SKM-1 treated with dmso at 0.1 percent for 144 hours (cell line): ENCODE results near the gene CCDC191.
A peak's percentile ranks its signal among the peaks of the same experiment; 100 is the strongest.

Experiments used
- DNase-seq: peaks from one replicate; lab custom pipeline; 2025; ENCODE audit not compliant: unreplicated experiment; lab: John Stamatoyannopoulos, UW

Gene CCDC191

DNA sequence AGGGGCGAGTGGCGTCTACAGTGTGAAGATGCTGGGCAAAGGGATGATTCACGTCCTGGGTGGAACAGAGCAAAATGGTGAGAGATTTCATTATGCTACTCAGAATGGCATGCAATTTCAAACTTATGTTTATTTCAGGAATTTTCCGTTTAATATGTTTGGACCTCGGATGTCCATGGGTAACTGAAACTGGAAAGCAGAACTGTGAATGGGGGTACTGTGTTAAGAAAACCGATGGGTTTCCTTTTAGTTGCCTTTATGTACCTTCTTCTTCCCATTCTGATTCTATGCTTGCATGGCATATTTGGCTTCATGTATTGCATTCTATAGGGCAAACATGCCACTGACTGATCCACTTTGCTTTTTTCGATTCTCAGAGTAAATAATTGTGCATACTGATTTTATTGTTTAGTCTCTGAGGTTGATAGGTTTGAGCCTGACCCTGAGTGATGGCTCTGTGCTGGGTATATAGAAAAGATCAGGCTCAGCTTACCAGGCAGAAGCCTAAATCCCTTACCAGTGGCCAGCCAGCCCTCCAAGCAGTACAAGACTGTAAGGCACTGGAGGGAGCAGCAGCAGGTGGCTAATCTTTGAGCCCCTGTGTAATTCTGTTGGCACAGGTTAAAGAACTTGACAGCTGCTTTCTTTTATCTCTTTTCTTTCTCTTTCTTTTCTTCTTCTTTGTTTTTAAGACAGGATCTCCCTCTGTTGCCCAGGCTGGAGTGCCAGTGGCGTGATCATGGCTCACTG, 4.8 kb upstream of the CCDC191 start:
- DNase-seq: no peak

DNA sequence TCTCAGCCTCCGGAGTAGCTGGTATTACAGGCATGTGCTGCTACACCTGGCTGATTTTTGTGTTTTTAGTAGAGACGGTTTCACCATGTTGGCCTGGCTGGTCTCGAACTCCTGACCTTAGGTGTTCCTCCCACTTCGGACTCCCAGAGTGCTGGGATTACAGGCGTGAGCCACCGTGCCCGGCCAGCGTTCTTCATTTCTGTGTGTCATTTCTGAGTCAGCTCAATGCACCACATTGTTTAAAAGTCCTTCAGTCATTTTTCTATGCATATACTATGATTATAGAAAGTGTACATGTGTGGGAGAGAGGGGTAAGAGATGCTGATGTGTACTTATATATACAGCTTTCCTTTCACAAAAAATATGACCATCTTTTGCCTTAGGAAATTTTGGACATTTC, 2.3 kb upstream of the CCDC191 start:
- no peak for DNase-seq

DNA sequence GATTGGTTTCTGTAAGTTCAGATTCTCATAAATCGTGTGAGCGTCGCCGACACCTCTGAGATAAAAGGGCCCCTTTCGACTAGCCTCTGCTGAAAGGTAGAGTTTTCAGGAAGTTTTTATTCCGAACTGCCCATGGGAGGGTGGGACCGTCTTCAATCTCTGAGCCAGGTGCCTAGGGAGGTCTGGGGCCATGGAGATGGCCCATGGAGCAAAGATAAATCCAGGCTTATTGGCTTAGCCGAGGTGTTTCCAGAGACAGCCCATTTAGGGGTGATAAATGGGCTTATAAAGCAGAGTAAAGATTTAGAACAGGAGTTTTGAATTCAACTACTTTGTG, 653 bp upstream of the CCDC191 start:
- no peak for DNase-seq

DNA sequence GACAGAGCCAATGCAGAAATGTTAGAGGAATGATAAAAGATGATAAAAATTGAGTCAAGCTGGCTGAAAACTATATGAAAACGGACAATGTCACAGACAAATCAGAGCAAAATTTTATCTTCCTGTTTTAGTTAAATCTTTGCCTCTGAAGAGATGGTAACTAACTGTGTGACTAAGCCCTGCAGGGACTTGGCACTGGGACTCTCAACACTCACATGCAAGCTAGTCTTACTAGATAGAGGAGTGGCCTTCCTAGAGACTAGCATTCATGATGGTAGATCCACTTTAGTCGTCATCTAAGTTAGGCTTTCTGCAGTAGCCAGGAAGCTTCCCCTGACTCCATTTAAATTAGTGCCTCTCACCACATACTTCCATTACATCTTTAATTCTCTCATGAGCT, 4.1 kb downstream of the CCDC191 start:
- DNase-seq: no peak

DNA sequence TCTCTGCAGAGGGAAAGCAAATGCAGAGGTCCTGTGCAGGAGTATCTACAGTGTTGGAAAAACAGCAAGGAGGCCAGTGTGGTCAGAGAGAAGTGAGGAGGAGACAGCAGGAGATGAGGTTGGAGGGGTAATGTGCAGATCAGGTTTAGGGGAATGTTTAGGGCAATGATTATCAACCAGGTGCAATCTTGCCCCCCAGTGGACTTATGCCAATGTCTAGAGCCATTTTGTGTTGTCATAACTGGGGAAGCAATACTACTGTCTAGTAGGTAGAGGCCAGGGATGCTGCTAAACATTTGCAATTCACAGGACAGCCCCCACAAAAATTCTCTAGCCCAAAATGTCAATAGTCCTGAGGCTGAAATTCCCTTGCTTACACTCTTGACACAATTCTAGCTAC, 13.1 kb downstream of the CCDC191 start:
- no peak for DNase-seq

DNA sequence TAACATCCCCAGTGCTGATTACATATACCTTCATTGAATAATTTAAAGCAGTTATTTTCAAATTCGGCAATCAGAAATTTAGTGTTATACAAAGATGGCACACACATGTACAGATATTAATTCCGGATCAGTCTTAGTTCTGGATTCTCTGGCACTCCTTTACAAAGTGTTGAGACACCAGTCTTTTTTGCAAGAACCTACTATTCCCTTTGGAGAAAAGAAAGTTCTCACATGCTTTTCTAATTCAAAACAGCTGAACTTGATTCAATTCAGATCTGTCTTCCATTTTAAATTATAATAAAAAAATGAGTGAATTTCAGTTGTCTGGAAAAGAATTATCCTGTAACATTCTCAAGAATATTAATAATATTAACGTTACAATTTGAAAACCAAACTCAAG, 20.4 kb downstream of the CCDC191 start:
- no peak for DNase-seq

DNA sequence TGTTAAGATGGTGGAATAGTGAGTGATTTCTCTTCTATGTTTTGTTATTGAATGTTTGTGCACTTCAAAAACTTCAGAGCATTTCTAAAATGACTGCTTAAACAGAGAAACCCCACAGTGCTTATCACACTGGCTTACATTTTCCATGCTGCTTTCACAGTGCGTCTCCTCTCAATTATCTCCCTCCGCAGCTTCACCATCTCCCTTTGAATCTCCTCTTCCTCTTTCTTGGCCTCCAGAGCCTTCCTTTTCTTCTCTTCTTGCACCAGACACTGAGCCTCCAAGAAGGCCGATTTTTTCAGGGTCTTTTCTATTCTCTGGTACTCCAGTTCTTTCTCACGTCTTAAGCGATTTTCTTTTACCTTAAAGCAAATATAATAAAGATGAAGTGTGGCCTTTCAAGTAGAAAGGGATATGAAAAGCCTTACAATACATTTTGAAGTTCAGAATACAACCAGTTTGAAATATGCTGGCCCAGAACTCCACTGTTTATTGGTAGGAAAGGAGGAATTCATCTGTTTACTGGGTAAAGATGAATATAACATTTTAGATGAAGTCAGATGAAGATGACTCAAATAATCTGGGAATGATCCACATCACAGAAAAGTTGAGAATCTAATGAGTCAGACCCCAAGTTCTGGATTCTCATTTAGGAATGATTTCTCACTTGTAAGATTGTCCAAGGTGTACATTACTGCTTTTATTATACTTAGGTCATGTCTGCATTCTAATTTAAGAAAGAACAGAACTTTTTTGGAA, 21.4 kb downstream of the CCDC191 start:
- DNase-seq: no peak

DNA sequence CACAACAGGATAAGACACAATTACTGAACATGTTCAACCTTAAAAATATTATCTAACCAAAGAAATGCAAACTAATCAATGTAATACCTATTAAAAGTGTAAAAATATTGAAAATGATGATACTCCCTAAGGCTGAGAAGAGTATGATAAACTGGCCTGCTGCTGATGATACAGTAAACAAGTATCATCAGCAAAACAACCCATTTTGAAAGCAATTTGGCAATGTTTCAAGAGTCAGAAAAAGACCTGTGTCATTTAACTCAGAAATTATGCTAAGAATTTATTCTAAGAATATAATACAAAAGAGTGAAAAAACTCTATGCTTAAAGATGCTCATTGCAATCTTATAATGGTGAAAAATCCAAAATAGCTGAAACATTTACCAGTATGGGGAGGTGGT, 22.1 kb downstream of the CCDC191 start:
- no peak for DNase-seq

DNA sequence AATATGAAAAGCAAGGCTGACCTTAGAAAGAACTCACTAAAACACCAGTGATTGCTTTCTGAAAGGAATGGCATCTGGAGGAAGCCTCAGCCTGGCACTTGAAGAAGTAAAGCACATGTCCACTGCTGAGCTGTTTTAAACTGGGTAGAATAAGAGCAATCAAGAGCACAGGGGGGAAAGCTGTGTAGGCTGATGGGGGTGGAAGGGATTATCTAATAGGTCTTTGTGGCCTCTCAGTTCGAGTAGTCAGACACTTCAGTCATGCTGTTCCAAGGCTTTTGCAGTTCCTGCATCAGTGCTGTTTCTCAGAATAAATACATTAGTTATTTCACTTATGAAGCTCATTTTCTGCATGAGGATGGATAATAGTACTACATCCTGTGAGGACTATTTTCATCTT, 22.6 kb downstream of the CCDC191 start:
- DNase-seq: no peak

DNA sequence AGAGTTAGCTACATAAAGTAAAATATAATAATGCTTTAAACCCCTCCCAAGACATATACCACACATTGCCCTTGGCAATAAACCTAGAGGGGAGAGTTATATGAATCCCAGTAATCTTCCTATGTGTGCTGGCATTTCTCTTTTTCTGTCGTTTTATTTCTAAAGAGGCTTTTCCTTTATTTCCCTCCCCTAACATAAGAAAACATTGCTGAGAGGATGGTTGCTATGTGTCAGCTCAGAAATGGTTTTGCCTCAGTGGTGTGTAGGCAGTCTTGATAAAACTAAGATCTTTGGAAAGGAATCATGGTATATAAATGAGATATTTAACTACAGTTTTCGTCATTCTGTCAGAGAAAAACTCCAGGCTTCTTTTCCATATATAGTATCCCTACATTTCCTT, 30.0 kb downstream of the CCDC191 start:
- no peak for DNase-seq

DNA sequence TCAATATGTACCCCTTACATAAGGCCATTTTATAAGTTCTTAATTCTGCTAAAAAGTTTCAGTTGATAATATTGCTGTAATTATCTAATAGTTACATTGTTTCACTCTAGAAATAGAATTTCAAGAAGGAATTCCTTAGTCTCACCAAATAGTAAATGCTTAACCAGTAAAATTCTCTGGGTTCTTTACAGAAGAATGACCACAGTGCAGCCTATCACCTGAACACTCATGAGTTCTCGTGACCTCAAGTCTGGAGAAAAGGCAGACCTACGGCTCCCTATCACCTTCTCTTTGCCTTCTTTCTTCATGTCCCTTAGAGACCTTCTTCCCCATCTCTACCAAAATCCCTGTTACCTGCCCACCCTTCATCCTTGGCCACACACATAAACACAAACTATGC, 30.9 kb downstream of the CCDC191 start:
- no peak for DNase-seq

DNA sequence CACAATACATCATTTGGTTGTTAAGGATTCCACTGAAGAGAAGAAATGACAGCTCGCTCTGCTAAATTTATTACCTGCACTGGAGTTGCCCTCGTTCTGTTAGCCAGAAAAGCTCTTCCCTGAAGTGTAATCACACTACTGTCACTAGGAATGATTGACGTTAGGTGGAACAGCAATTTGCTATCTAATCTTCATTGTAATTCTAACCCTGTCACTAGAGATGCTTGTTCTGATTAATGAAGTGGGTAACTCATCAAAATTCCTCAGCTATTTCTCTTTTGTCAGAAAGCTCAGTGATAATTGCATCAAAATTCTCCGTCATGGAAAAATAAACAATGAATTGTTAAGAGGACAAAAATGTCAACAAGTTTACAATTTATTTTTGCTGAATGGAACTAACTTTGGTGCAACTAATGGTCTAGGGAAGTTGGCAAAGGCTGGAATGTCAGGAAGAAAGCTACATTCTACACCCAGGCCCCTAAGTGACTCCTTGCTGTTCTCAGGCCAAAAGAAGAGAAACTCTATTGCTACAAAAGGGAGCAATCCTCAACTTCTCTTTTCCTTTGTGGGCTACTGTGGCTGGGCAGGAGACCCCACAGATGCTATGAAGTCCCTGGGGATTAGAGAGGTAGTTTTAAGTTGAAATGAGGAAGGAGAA, 34.1 kb downstream of the CCDC191 start:
- no peak for DNase-seq

DNA sequence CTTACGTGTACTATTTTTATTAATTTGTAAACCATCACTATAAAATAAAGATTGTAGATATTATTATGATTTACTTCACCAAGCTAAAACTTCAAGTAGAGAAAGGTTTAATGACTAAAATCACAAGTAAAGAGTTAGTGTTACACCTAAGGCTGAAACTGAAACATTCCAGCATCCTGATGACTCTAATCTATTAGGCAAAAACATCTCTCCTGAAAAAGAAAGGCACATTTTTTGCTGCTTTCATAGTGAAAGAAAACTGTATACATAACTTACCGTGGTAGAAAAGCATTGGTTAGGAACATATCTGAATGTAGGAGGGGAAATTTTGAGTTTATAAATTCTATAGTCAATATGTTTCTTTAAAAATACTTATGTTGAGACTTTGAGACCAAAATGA, 35.4 kb downstream of the CCDC191 start:
- DNase-seq: no peak

DNA sequence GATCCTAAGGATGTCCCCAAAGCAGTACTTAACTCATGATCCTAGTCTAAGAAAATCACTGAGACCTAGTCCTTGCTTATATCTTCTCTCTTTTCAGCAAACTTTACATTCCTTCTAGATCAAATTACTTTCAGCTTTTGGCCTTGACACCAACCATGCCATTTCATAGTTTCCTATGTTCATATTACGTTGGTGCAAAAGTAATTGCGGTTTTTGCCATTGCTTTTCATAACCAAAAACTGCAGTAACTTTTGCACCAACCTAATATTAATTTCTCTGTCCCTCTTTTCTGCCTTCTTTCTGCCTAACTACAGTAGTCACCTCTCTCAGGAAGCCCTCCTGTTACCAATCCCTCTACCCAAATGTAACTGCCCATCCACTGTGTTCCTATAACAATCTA, 36.8 kb downstream of the CCDC191 start:
- no peak for DNase-seq

DNA sequence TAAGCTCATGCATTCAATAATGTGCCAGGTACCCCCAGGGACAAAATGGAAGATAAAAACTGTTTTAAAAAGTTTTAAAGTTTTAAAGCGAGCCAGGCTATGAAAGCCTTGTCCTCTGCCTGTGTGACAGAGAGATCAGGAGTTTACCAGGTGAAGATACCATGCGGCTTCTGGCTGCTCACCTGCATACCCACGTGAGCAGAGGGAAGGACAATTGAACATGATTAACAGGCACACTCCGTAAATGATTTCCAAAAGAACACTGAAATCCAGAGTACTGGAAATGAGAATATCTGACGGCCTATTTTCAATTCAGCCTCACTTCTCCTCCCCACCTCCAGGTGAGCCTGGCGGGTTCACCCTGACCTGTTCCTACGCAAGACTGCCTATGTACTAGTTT, 42.1 kb downstream of the CCDC191 start:
- no peak for DNase-seq

DNA sequence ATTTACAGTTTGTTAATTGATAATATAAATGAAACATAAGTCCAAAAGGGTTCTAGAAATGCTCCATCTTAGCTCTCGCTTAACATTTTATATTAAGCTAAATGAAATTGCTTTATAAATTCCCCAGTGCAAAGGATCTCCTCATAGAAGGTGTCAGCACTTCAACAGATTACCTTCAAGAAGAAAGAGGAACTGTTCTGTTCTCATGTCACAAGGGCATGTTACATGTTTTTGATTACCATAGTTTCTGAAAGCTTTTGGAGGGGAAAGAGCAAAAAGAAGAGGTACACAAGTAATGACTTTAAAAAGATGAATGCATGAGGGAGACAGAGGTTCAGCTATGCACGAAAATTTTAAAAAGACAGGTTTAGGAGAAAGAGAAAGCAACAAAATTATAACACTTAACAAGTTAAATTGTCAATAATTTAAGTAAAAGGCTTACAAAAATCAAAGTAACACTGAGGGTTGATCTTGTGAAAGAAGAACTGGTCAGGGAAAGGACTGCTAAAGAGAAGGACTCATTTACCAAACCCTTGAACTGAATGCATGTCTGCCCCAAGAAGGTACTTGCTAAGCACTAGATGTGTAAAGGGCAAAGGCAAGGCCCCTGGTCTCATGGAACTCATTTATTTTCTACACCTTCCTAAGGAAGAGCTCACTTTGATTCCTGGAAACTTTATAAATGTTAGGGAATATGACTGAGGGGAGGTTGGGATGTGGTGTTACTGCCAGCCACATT, 45.1 kb downstream of the CCDC191 start:
- DNase-seq: peak; percentile 12

DNA sequence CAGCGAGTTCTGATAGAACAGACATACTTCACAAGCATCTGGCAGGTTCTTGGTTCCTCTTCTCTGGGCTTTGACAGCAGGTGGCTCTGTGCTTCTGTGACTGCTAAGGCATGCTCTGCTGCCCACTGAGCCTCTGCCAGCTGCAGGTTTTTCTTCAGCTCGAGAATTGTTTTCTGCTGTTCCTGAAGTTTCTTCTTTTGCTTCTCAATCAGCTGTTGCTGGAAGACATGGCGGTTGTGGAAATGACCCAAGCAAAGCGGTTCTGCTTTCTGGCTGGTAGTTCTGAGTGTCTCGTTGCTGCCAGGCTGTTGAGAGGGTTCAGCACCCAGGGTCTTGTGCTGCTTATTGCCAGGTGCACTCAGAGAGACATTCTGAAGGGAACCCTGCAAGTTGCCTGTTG, 50.8 kb downstream of the CCDC191 start:
- DNase-seq: no peak

DNA sequence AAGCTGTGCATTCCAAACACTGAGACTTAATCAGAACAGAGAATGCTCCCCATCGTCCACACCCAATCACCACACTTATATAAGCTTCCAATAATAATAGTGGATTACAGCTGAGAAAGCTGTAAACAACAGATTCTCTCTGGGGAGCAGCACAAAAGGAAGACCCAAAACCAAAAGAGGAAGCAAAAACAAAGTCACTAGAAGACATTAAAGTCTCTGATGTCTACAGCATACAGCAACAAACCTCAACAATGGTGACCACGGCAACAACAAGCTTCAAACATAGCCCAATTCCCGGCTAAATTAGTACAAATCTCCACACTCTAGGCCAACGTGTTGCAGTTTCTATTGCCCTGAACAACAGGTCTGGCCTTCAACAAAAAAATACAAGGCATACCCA, 70.8 kb downstream of the CCDC191 start:
- no peak for DNase-seq

DNA sequence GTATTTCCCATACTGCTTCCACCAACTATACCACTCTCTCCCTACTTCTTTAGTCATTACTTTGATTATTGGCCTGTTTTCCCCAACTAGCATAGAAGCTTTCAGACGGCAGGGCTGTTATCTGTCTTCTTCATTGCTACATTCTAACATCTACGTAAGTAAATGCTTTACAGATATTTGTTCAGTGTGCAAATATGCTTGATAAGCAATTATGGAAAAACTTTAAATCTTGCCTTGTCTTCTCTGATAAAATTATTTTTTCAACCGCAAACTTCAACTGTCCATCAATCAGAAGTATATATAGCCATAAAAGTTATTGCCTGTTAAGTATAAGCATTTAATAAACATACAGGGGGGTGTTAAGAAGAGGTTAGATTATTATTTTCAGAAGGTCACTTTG, 72.8 kb downstream of the CCDC191 start:
- no peak for DNase-seq

DNA sequence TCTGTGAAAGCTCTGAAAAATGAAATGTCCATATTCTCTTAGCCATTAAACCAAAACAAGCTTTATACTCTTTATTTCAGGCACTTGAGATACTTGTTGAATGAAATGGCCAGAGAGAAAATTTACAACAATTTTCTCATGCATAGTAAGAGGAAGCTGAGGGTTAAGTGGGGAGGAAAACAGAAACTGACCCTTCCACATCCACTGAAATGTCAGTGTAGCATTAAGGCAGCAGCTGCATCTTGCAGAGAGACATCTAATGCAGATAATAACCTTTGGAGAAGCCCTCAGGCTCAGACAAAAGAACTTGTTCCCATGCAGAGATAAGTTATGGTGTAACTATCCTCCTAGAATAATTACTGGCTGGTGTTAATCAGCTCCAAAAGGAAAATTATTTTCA, 74.5 kb downstream of the CCDC191 start:
- no peak for DNase-seq

DNA sequence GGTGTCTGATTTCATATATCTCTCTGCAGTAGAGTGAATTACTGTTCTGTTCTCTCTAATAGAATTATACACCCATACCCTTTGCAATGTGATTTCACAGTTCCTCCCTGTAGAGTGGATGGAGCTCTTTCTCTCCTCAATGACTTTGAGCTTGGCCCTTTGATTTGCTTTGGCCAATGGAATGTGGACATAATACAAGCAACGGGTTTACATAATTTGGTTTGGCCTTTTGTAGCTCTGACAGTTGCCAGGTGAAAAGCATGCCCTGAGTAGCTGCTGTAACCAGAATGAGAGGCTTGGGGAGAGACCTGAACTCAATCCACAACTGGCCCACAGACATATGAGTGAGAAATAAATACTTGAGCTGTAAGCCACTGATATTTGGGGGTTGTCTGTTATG, 76.4 kb downstream of the CCDC191 start:
- DNase-seq: no peak

DNA sequence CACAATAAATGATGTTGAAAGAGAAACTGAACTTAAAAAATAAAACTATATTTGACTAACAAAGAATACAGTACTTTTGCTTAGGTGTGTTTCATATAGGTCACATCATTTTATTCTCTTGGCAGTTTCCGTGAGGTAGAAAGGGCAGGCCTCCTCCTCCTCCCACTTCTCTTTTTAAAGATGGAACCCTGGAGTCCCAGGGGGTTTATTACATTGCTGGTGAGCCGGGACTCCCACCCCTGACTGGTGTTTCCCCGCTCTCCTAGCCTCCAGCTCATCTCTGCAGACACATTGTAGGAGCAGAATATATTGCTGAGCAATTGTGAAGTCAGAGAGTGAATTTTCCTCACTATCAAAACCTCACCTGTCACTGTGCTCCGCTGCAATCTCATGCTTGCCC, 78.5 kb downstream of the CCDC191 start:
- DNase-seq: no peak
